GM06990 (cell line): ENCODE data around the gene TLE2.
"Not testable (repeated sequence)": the region's sequence is repeated elsewhere in the genome, so short reads cannot be mapped to it uniquely, and the experiment has no call there.

ENCODE experiments used
- DNase-seq: peaks from one replicate; pipeline ENCODE4 v3.0.0-alpha.2; 2011; ENCODE audit not compliant: insufficient read length; ENCODE audit errors: extremely low read depth
- H3K27me3 ChIP-seq: replicated peaks from 2 replicates; pipeline ENCODE4 v1.6.0; 2011; ENCODE audit warnings: low read length; ENCODE audit not compliant: control insufficient read depth, insufficient read depth
- H3K36me3 ChIP-seq: 2 replicates; pipeline ENCODE4 v1.5.1; 2011; ENCODE audit warnings: low read length; ENCODE audit not compliant: control insufficient read depth, insufficient read depth
- H3K4me3 ChIP-seq: replicated peaks from 2 replicates; pipeline ENCODE4 v1.5.1; 2011; ENCODE audit warnings: low read depth, mild to moderate bottlenecking, control low read depth, low read length
- CTCF ChIP-seq: IDR thresholded peaks from 2 replicates; pipeline ENCODE4 v1.5.1; 2011; ENCODE audit warnings: low read length, control low read depth, mild to moderate bottlenecking, inconsistent platforms; ENCODE audit not compliant: insufficient read depth, poor library complexity, severe bottlenecking

TLE2 gene

DNA sequence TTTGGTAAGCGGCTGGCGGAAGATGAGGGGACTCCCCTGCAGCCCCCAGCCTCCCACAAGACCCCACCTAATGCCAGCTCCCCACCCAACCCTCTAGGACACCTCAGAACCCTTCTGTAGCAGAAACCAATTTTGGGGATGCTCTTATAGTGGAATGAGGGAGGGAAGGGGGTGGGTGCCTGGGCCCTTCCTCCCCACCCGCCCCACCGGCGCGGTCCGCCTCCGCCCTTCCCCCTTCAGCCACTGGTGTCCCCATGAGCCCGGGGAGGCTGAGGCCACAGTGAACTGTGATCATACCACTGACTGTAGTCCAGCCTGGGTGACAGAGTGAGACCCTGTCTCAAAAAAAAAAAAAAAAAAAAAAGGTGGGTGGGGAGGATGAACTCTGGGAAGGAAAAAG, 35.5 kb downstream of the TLE2 start:
- TF ChIP-seq CTCF, result no peak
- Histone ChIP-seq H3K4me3 (no peak overlapping the region), H3K36me3 (no peaks in the 10 kb centered on the region), H3K27me3 (no peaks in the 10 kb centered on the region)
- no peak for DNase-seq

- Histone ChIP-seq H3K36me3 (no peaks in the 10 kb centered on the region), H3K4me3 (no peak overlapping the region), H3K27me3 (no peaks in the 10 kb centered on the region)
- TF ChIP-seq CTCF, result no peak
- no peak for DNase-seq
These were observed 36.1 kb downstream of the TLE2 start for GRCh38 chr19:2992958-2993357.

DNA sequence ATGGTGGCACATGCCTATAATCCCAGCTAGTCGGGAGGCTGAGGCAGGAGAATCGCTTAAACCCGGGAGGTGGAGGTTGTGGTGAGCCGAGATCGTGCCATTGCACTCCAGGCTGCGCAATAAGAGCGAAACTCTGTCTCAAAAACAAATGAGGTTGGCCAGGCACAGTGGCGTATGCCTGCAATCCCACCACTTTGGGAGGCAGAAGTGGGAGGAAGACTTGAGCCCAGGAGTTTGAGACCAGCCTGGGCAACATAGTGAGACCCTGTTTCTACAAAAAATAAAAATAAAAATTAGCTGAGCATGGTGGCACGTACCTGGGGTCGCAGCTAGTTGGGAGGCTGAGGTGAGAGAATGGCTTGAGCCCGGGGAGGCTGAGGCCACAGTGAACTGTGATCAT, 36.7 kb downstream of the TLE2 start:
- not testable (repeated sequence) for DNase-seq, H3K27me3 ChIP-seq, H3K4me3 ChIP-seq, H3K36me3 ChIP-seq

GRCh38 chr19:2989236-2989946, 39.7 kb downstream of the TLE2 start:
- H3K36me3 ChIP-seq, result no peaks in the 10 kb centered on the region
- no peak overlapping the region for H3K4me3 ChIP-seq
- no peak for DNase-seq
- H3K27me3 ChIP-seq, result no peaks in the 10 kb centered on the region
- no peak for TF ChIP-seq CTCF

DNA sequence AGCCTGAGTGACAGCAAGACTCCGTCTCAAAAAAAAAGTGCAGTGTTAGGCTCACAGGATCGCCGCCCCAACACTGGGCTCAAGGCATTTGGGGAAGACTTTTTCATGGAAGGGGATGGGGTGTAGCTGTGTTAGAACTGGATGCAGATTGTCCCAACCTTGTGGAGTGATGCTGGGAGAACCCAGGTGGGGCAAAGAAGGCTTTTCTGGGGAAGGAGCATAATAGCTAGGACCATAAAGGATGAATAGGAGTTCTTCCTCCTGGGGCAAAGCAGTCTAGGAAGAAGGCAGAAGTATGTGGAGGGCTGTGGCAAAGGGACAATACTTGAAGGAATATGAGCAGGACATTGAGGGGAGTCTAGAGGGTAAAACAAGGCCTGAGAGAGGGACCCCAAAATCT, 40.5 kb downstream of the TLE2 start:
- no peaks in the 10 kb centered on the region for H3K36me3 ChIP-seq
- H3K27me3 ChIP-seq, result no peaks in the 10 kb centered on the region
- TF ChIP-seq CTCF, result no peak
- DNase-seq, result no peak
- no peak overlapping the region for H3K4me3 ChIP-seq

- Histone ChIP-seq H3K36me3 (no peaks in the 10 kb centered on the region), H3K27me3 (no peaks in the 10 kb centered on the region), H3K4me3 (no peak overlapping the region)
- TF ChIP-seq CTCF, result no peak
- DNase-seq, result no peak
These were observed 41.3 kb downstream of the TLE2 start for GRCh38 chr19:2987797-2988196.
